K562 (cell line): Measurements from ENCODE around the gene CDH5. TPM values are rescaled to one million over a fixed set of nuclear protein-coding genes. Genes with fewer than 3 reads are reported as not detected.

Source experiments
- ATAC-seq: fragments of 200-7000 bp; cut with Tn5 transposase; 3 replicates; pipeline ENCODE4 v1.9.1; 2020; ENCODE audit warnings: moderate library complexity
- BruUV-seq: library from RNA; stranded (reverse); fragments of 400-500 nt; replicated peaks from 2 replicates; lab custom pipeline; 2021; lab: Mats Ljungman, UMichigan
- CTCF ChIA-PET: fragments of 300-600 bp; formaldehyde crosslinking; extraction: SDS; loops from one replicate; lab custom pipeline; 2021; ENCODE audit warnings: low intra/inter-chr PET ratio; lab: Yijun Ruan, JAX
- POLR2A ChIA-PET: fragments of 300-600, 350-650 bp; sonication (Branson Sonifier 250); formaldehyde crosslinking; extraction: SDS; loops from one replicate; lab custom pipeline; 2021; ENCODE audit warnings: antibody characterized with exemption, inconsistent platforms; lab: Yijun Ruan, JAX
- DNase-seq, 4 experiments: peaks; one replicate each; pipeline versions ENCODE4 v3.0.0 to v3.0.0-alpha.2; 2011 to 2018; ENCODE audit warnings: low spot score in 3 of 4, mixed read lengths in 3 of 4; ENCODE audit errors: extremely low read depth in 1 of 4
- FAIRE-seq: peaks from 2 replicates; lab custom pipeline; 2011; peaks lifted over from hg19 to GRCh38; lab: Jason Lieb, UNC
- H2AFZ ChIP-seq: 2 replicates; pipeline ENCODE4 v1.6.0; 2011; ENCODE audit warnings: low read depth, low read length, control low read depth, inconsistent platforms
- H3K27ac ChIP-seq: fragments of 200-600 bp; 3 replicates; pipeline ENCODE4 v1.8.0; 2011; ENCODE audit warnings: low read depth, mild to moderate bottlenecking, control low read depth, inconsistent platforms, low read length, moderate library complexity, mixed read lengths; ENCODE audit errors: extremely low read depth
- H3K27me3 ChIP-seq, 2 experiments: fragments of 300-600 bp in 1 of 2; 2 replicates in 1 of 2; 3 replicates in 1 of 2; pipeline versions ENCODE4 v1.6.0 to v1.8.0; 2011; ENCODE audit warnings: inconsistent platforms in 2 of 2, low read length in 2 of 2, mild to moderate bottlenecking in 1 of 2, mixed read lengths in 1 of 2, moderate library complexity in 1 of 2; ENCODE audit not compliant: control insufficient read depth in 2 of 2, insufficient read depth in 2 of 2
- H3K36me3 ChIP-seq: fragments of 300-600 bp; 3 replicates; pipeline ENCODE4 v1.8.0; 2011; ENCODE audit warnings: mild to moderate bottlenecking, low read length, inconsistent platforms; ENCODE audit not compliant: control insufficient read depth, insufficient read depth
- H3K4me1 ChIP-seq, 2 experiments: fragments of 200-600 bp in 1 of 2; replicated peaks in 1 of 2; 2 replicates in 1 of 2; 3 replicates in 1 of 2; pipeline versions ENCODE4 v1.5.1 to v1.8.0; 2011; ENCODE audit warnings: inconsistent platforms in 2 of 2, low read length in 2 of 2, mild to moderate bottlenecking in 1 of 2, mixed read lengths in 1 of 2, moderate library complexity in 1 of 2; ENCODE audit not compliant: control insufficient read depth in 2 of 2, insufficient read depth in 2 of 2
- H3K4me2 ChIP-seq: 2 replicates; pipeline ENCODE4 v1.6.1; 2011; ENCODE audit warnings: low read length, control low read depth, inconsistent platforms, mixed read lengths; ENCODE audit not compliant: insufficient read depth
- H3K4me3 ChIP-seq: fragments of 200-600 bp; sonication (generic), shearing (Covaris generic); 2 replicates; pipeline ENCODE4 v1.5.1; 2016; ENCODE audit warnings: control low read depth, inconsistent platforms
- H3K79me2 ChIP-seq: fragments of 200-600 bp; 3 replicates; pipeline ENCODE4 v1.8.0; 2011; ENCODE audit warnings: low read length, inconsistent platforms; ENCODE audit not compliant: control insufficient read depth, insufficient read depth
- H3K9ac ChIP-seq, 2 experiments: 2 replicates each; pipeline versions ENCODE4 v1.6.0 to v1.6.1; 2011; ENCODE audit warnings: low read depth in 2 of 2, low read length in 2 of 2, control low read depth in 1 of 2, inconsistent platforms in 1 of 2, mild to moderate bottlenecking in 1 of 2, mixed read lengths in 1 of 2; ENCODE audit not compliant: insufficient read depth in 1 of 2
- H3K9me1 ChIP-seq: one replicate; pipeline ENCODE4 v1.6.0; 2011; ENCODE audit warnings: inconsistent platforms, mild to moderate bottlenecking, low read length, moderate library complexity; ENCODE audit not compliant: control insufficient read depth, insufficient read depth
- H3K9me3 ChIP-seq: replicated peaks from 2 replicates; pipeline ENCODE4 v1.5.1; 2011; ENCODE audit warnings: low read depth, low read length, inconsistent platforms; ENCODE audit not compliant: control insufficient read depth, insufficient read depth
- H4K20me1 ChIP-seq: replicated peaks from 2 replicates; pipeline ENCODE4 v1.6.1; 2011; ENCODE audit warnings: low read length, inconsistent platforms, mixed read lengths; ENCODE audit not compliant: control insufficient read depth, insufficient read depth
- ASH1L ChIP-seq: fragments of 450-650 bp; IDR thresholded peaks from 2 replicates; pipeline ENCODE4 v1.6.1; 2018; ENCODE audit warnings: borderline replicate concordance, mild to moderate bottlenecking, low read depth; ENCODE audit not compliant: partially characterized antibody
- DEAF1 ChIP-seq: fragments of 450-650 bp; formaldehyde crosslinking; IDR thresholded peaks from 2 replicates; pipeline ENCODE4 v1.4.0; 2020; ENCODE audit warnings: mild to moderate bottlenecking, moderate library complexity
- DPF2 ChIP-seq: fragments of 450-650 bp; IDR thresholded peaks from 2 replicates; pipeline ENCODE4 v1.6.1; 2016
- KAT2B ChIP-seq: IDR thresholded peaks from one replicate; pipeline ENCODE4 v1.6.1; 2012; ENCODE audit warnings: low read depth, mild to moderate bottlenecking, control low read depth, inconsistent platforms, low read length, moderate library complexity
- MED1 ChIP-seq: sonication (generic); formaldehyde crosslinking; IDR thresholded peaks from 2 replicates; pipeline ENCODE4 v1.8.1; 2023; ENCODE audit warnings: missing genetic modification reagents, borderline replicate concordance
- POLR2B ChIP-seq: fragments of 450-650 bp; IDR thresholded peaks from 2 replicates; pipeline ENCODE4 v1.6.1; 2018; ENCODE audit warnings: low read depth; ENCODE audit not compliant: partially characterized antibody
- TCF7 ChIP-seq: sonication (generic); IDR thresholded peaks from 2 replicates; pipeline ENCODE4 v1.6.1; 2016; ENCODE audit warnings: antibody characterized with exemption, borderline replicate concordance
- YBX1 ChIP-seq: fragments of 450-650 bp; IDR thresholded peaks from 2 replicates; pipeline ENCODE4 v1.7.1; 2016; ENCODE audit warnings: mild to moderate bottlenecking
- ZNF174 ChIP-seq: fragments of 250-450 bp; sonication (Bioruptor Pico); IDR thresholded peaks from 2 replicates; pipeline ENCODE4 v1.4.0; 2020; ENCODE audit warnings: mild to moderate bottlenecking
- ZNF668 ChIP-seq: fragments of 250-450 bp; sonication (Bioruptor Pico); IDR thresholded peaks from 2 replicates; pipeline ENCODE4 v1.8.0; 2022; ENCODE audit warnings: mild to moderate bottlenecking, inconsistent platforms
- ZNF785 ChIP-seq: fragments of 250-450 bp; sonication (Bioruptor Pico); IDR thresholded peaks from 2 replicates; pipeline ENCODE4 v1.4.0; 2020; ENCODE audit warnings: mild to moderate bottlenecking
- WGBS: fragments of 100-300 bp; shearing (Covaris generic); methylation state at CpG from one replicate; pipeline ENCODE4 v1.1.6; 2016; ENCODE audit warnings: low coverage, mixed read lengths; ENCODE audit not compliant: insufficient coverage; ENCODE audit errors: missing lambda C conversion rate; 5-methylcytosine and 5-hydroxymethylcytosine counted together
- in situ Hi-C: fragments of 300-500 bp; cut with MboI; formaldehyde crosslinking; loops from 4 replicates; pipeline ENCODE4 v1.15.0; 2018; ENCODE audit warnings: inconsistent platforms, mixed read lengths
- intact Hi-C: fragments of 100-400 bp; cut with micrococcal nuclease; formaldehyde crosslinking; loops from 2 replicates; pipeline ENCODE4 v1.14.2; 2022
- polyA plus RNA-seq, 8 experiments: library from polyadenylated mRNA; depleted of rRNA in 4 of 8; stranded (reverse) in 5 of 8; unstranded in 3 of 8; fragments of >200 nt; fragmentation: Nextera tagmentation in 2 of 8; fragmentation: Illumina TruSeq in 1 of 8; extraction: Ambion mirVana in 2 of 8; extraction: Trizol in 1 of 8; gene quantifications; 2 replicates each; pipeline versions ENCODE4 v1.2.1 to v1.2.3, GENCODE V29; 2011 to 2014; ENCODE audit warnings: inconsistent platforms in 1 of 8, missing spikeins in 1 of 8
- total RNA-seq, 7 experiments: library from RNA; depleted of rRNA in 6 of 7; stranded (reverse); fragments of >200 nt in 6 of 7; fragmentation: Illumina TruSeq in 2 of 7; extraction: Trizol in 2 of 7; gene quantifications; 2 replicates each; pipeline versions ENCODE4 v1.2.1 to v1.2.3, GENCODE V29; 2011 to 2021; ENCODE audit warnings: low replicate concordance in 1 of 7
- TF ChIP-seq, protein P1 (sequence below), 3 experiments: fragments of 200-800 bp in 1 of 3; fragments of 250-450 bp in 1 of 3; fragments of 450-650 bp in 1 of 3; sonication (Bioruptor Pico) in 1 of 3; sonication (Bioruptor generic) in 1 of 3; formaldehyde crosslinking in 1 of 3; IDR thresholded peaks; 2 replicates each; pipeline versions ENCODE4 v1.6.1 to v1.8.0; 2016 to 2022; ENCODE audit warnings: mild to moderate bottlenecking in 2 of 3, missing genetic modification characterization in 2 of 3, missing compliant biosample characterization in 1 of 3, moderate library complexity in 1 of 3
- TF ChIP-seq, protein P2 (sequence below): fragments of 450-650 bp; IDR thresholded peaks from 2 replicates; pipeline ENCODE4 v1.6.1; 2017; ENCODE audit warnings: mild to moderate bottlenecking, moderate library complexity

CDH5 gene
- total and polyA plus RNA-seq, 9 of the 15 experiments (the other 6 are each of a cell fraction or from before 2014, with no cell fraction given), result not detected

- Histone ChIP-seq H2AFZ (no peak overlapping the region), H3K79me2 (no peaks in the 10 kb centered on the region), H3K4me2 (no peak overlapping the region), H3K4me1 (no peaks in the 10 kb centered on the region), H3K36me3 (no peaks in the 10 kb centered on the region), H3K27ac (no peak overlapping the region), H4K20me1 (no peaks in the 10 kb centered on the region), H3K9ac (no peak overlapping the region), H3K27me3 (peaks cover 3 to 21% of the 10 kb centered on the region in 2 experiments; a peak in 3 of 5 replicates), H3K9me3 (no peaks in the 10 kb centered on the region), H3K9me1 (no peaks in the 10 kb centered on the region), H3K4me3 (no peak overlapping the region)
- ChIA-PET POLR2A (no interaction called here), CTCF (no interaction called here)
- in situ Hi-C loops (no loop called here), intact Hi-C loops (no loop called here)
- ATAC-seq, result no peak
- WGBS, result under 1% methylated on average over 7 of the region's 7 CpGs
- FAIRE-seq, result no peak
- no peak for DNase-seq
- no TSS peak for BruUV-seq
- TF ChIP-seq DPF2 (no peak), KAT2B (no peak), DEAF1 (CRISPR knock-in tag) (no peak), POLR2B (no peak), ZNF668 (CRISPR knock-in tag) (no peak), TCF7 (no peak), ZNF785 (no peak), ASH1L (no peak), YBX1 (no peak), ZNF174 (CRISPR knock-in tag) (no peak), MED1 (CRISPR knock-in tag) (no peak)
- TF ChIP-seq, protein P1, sequence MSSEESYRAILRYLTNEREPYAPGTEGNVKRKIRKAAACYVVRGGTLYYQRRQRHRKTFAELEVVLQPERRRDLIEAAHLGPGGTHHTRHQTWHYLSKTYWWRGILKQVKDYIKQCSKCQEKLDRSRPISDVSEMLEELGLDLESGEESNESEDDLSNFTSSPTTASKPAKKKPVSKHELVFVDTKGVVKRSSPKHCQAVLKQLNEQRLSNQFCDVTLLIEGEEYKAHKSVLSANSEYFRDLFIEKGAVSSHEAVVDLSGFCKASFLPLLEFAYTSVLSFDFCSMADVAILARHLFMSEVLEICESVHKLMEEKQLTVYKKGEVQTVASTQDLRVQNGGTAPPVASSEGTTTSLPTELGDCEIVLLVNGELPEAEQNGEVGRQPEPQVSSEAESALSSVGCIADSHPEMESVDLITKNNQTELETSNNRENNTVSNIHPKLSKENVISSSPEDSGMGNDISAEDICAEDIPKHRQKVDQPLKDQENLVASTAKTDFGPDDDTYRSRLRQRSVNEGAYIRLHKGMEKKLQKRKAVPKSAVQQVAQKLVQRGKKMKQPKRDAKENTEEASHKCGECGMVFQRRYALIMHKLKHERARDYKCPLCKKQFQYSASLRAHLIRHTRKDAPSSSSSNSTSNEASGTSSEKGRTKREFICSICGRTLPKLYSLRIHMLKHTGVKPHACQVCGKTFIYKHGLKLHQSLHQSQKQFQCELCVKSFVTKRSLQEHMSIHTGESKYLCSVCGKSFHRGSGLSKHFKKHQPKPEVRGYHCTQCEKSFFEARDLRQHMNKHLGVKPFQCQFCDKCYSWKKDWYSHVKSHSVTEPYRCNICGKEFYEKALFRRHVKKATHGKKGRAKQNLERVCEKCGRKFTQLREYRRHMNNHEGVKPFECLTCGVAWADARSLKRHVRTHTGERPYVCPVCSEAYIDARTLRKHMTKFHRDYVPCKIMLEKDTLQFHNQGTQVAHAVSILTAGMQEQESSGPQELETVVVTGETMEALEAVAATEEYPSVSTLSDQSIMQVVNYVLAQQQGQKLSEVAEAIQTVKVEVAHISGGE (CRISPR knock-in tag; IDR thresholded peaks at IDR 0.05), result no peak
- TF ChIP-seq, protein P2, sequence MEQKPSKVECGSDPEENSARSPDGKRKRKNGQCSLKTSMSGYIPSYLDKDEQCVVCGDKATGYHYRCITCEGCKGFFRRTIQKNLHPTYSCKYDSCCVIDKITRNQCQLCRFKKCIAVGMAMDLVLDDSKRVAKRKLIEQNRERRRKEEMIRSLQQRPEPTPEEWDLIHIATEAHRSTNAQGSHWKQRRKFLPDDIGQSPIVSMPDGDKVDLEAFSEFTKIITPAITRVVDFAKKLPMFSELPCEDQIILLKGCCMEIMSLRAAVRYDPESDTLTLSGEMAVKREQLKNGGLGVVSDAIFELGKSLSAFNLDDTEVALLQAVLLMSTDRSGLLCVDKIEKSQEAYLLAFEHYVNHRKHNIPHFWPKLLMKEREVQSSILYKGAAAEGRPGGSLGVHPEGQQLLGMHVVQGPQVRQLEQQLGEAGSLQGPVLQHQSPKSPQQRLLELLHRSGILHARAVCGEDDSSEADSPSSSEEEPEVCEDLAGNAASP, result no peak
These were observed 29.5 kb downstream of the CDH5 start for GRCh38 chr16:66395806-66396555.
